GM19240 (cell line): Measurements from ENCODE around the gene TCP11L2.

Source experiments
- DNase-seq: peaks from one replicate; pipeline ENCODE4 v3.0.0; 2011; ENCODE audit warnings: low spot score; ENCODE audit not compliant: insufficient read length

TCP11L2 gene

GRCh38 chr12:106392759-106393158, 90.2 kb downstream of the TCP11L2 start:
- DNase-seq = no peak
